ENCODE results near the gene KCNC4. TPM values are rescaled to one million over a fixed set of nuclear protein-coding genes. Genes with fewer than 3 reads are reported as not detected.

The KCNC4 gene
- polyA plus RNA-seq, 2 of the 4 experiments (the other 2 are of a cell fraction), result 1.1 to 2.4 TPM

GRCh38 chr1:110240476-110241210 lies 30.5 kb downstream of the KCNC4 start (continued):
- no peak for TF ChIP-seq CEBPB (IDR thresholded peaks at IDR 0.05)

- Histone ChIP-seq H3K4me2 (no peak overlapping the region), H3K9me3 (no peaks in the 10 kb centered on the region), H3K27ac (no peak overlapping the region), H3K4me1 (peaks cover under 1% of the 10 kb centered on the region; the same call in 2 of the 3 replicates), H3K4me3 (no peak overlapping the region)
- FAIRE-seq, result no peak
- ChIA-PET POLR2A (no interaction called here), CTCF (interaction anchor here (1.7 kb wide), 1 partner anchor 219 kb away, joined by 3 read pairs; no protein-coding TSS in a partner anchor)
- DNase-seq (ENCODE audit: low read depth in 1 of 2, low spot score in 1 of 2), result no peak
- WGBS (ENCODE audit: missing lambda C conversion rate), result 90% methylated on average over 2 of the region's 2 CpGs
- ATAC-seq, result no peak
- no peak for TF ChIP-seq KDM5A (IDR thresholded peaks at IDR 0.05)
These were observed 31.4 kb downstream of the KCNC4 start for GRCh38 chr1:110241516-110241915.

- Histone ChIP-seq H3K4me3 (no peak overlapping the region), H3K4me1 (no peaks in the 10 kb centered on the region), H3K27ac (no peak overlapping the region), H3K4me2 (no peak overlapping the region), H3K9me3 (no peaks in the 10 kb centered on the region)
- 72% methylated on average over 4 of the region's 4 CpGs for WGBS (ENCODE audit: missing lambda C conversion rate)
- ATAC-seq (no peak), DNase-seq (ENCODE audit: low read depth in 1 of 2, low spot score in 1 of 2) (no peak), FAIRE-seq (no peak)
- CTCF ChIA-PET, result interaction anchor here (1.7 kb wide), 1 partner anchor 218 kb away, joined by 3 read pairs; no protein-coding TSS in a partner anchor
- POLR2A ChIA-PET, result no interaction called here
- TF ChIP-seq KDM1A (IDR thresholded peaks at IDR 0.05; ENCODE audit: low read depth), result no peak
These were observed 31.9 kb downstream of the KCNC4 start for GRCh38 chr1:110242062-110242461.

GRCh38 chr1:110242731-110243130 lies 32.6 kb downstream of the KCNC4 start:
- CTCF ChIA-PET, result no interaction called here
- no peak overlapping the region for H3K4me2 ChIP-seq
- FAIRE-seq (no peak), ATAC-seq (no peak), DNase-seq (ENCODE audit: low read depth in 1 of 2, low spot score in 1 of 2) (no peak)
- no peak overlapping the region for H3K27ac ChIP-seq
- POLR2A ChIA-PET, result no interaction called here
- TF ChIP-seq BCL3 (IDR thresholded peaks at IDR 0.05), result no peak
- no peak for TF ChIP-seq EHF (CRISPR knock-in tag; IDR thresholded peaks at IDR 0.05)
- TF ChIP-seq ZFP36 (IDR thresholded peaks at IDR 0.05; ENCODE audit: borderline replicate concordance, partially characterized antibody), result no peak
- TF ChIP-seq RARB (CRISPR knock-in tag; IDR thresholded peaks at IDR 0.05), result no peak
- TF ChIP-seq HOXB5 (CRISPR knock-in tag; IDR thresholded peaks at IDR 0.05), result no peak
- no peak for TF ChIP-seq ZSCAN20 (CRISPR knock-in tag; IDR thresholded peaks at IDR 0.05)
- TF ChIP-seq SMC3 (IDR thresholded peaks at IDR 0.05), result no peak
- no peak for TF ChIP-seq PBX3 (IDR thresholded peaks at IDR 0.05)
- no peak for TF ChIP-seq NPAS2 (CRISPR knock-in tag; IDR thresholded peaks at IDR 0.05; ENCODE audit: borderline replicate concordance)
- no peak for TF ChIP-seq TP53 (CRISPR knock-in tag; IDR thresholded peaks at IDR 0.05)
- no peak for TF ChIP-seq FOSB (CRISPR knock-in tag; IDR thresholded peaks at IDR 0.05)
- no peak for TF ChIP-seq KDM1A (IDR thresholded peaks at IDR 0.05; ENCODE audit: low read depth)
- no peak for TF ChIP-seq PHF8 (IDR thresholded peaks at IDR 0.05; ENCODE audit: borderline replicate concordance, low read depth)
- TF ChIP-seq NFE2L2 (conservative IDR thresholded peaks at IDR 0.05; ENCODE audit: low read length), result no peak
- TF ChIP-seq ESRRA (IDR thresholded peaks at IDR 0.05; ENCODE audit: borderline replicate concordance, low read length), result no peak
- TF ChIP-seq MAZ (IDR thresholded peaks at IDR 0.05; ENCODE audit: borderline replicate concordance, low read depth, low read length), result no peak
- no peak for TF ChIP-seq RNF2 (IDR thresholded peaks at IDR 0.05; ENCODE audit: borderline replicate concordance, low read depth)
- TF ChIP-seq KDM5A (IDR thresholded peaks at IDR 0.05), result no peak
- TF ChIP-seq FOSL2 (IDR thresholded peaks at IDR 0.05), result no peak
- no peak for TF ChIP-seq FOSL2 (CRISPR knock-in tag; IDR thresholded peaks at IDR 0.05)
- TF ChIP-seq HMGXB4 (CRISPR knock-in tag; IDR thresholded peaks at IDR 0.05; ENCODE audit: borderline replicate concordance), result no peak
- H3K4me3 ChIP-seq, result no peak overlapping the region
- no peaks in the 10 kb centered on the region for H3K4me1 ChIP-seq
- H3K9me3 ChIP-seq, result no peaks in the 10 kb centered on the region
- 63% methylated on average over 4 of the region's 4 CpGs for WGBS (ENCODE audit: missing lambda C conversion rate)

Data from A549 (cell line).